ENCODE data around the gene ZGPAT.
A peak's percentile ranks its signal among the peaks of the same experiment; 100 is the strongest.

- TF ChIP-seq EZH2 (IDR thresholded peaks at IDR 0.05; ENCODE audit: borderline replicate concordance, low read depth, low read length, severe bottlenecking) (no peak), CTCF (IDR thresholded peaks at IDR 0.05; ENCODE audit: extremely low read depth in 1 of 2, insufficient read depth in 1 of 2, low read depth in 1 of 2, low read length in 2 of 2) (no peak), POLR2AphosphoS5 (IDR thresholded peaks at IDR 0.05; ENCODE audit: insufficient read depth, low read depth, low read length) (peak; percentile 17), POLR2A (IDR thresholded peaks at IDR 0.05; ENCODE audit: low read depth, low read length) (no peak), GATA2 (IDR thresholded peaks at IDR 0.05; ENCODE audit: insufficient read depth, insufficient read length, low read depth, low read length) (no peak), FOS (IDR thresholded peaks at IDR 0.05; ENCODE audit: borderline replicate concordance, insufficient read depth, low read length) (no peak), JUN (IDR thresholded peaks at IDR 0.05; ENCODE audit: borderline replicate concordance, insufficient read depth, insufficient read length, low read depth) (no peak), MYC (IDR thresholded peaks at IDR 0.05; ENCODE audit: low read depth, low read length) (no peak)
- TF ChIP-seq, protein P1, sequence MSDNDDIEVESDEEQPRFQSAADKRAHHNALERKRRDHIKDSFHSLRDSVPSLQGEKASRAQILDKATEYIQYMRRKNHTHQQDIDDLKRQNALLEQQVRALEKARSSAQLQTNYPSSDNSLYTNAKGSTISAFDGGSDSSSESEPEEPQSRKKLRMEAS (IDR thresholded peaks at IDR 0.05; ENCODE audit: insufficient read depth, insufficient read length) = no peak
These were observed 8.2 kb upstream of the ZGPAT start for GRCh38 chr20:63699466-63700198.
